Large intestine (tissue), 3 donors: ENCODE results near the gene C5orf58. TPM values are rescaled to one million over a fixed set of nuclear protein-coding genes. Genes with fewer than 3 reads are reported as not detected.

ENCODE experiments used
- DNase-seq, 2 donors: peaks; one replicate each; pipeline versions ENCODE4 v3.0.0 to v3.0.0-alpha.2; 2013
- H3K27ac ChIP-seq: one replicate; pipeline ENCODE4 v1.5.1; 2013; ENCODE audit warnings: low read length
- H3K27me3 ChIP-seq: 2 replicates; pipeline ENCODE4 v1.6.1; 2013; ENCODE audit warnings: low read length; ENCODE audit not compliant: control insufficient read depth, insufficient read depth
- H3K36me3 ChIP-seq: 2 replicates; pipeline ENCODE4 v1.6.1; 2013; ENCODE audit warnings: low read length; ENCODE audit not compliant: control insufficient read depth, insufficient read depth
- H3K4me1 ChIP-seq: one replicate; pipeline ENCODE4 v1.6.1; 2013; ENCODE audit warnings: low read length; ENCODE audit not compliant: control insufficient read depth, insufficient read depth
- H3K4me3 ChIP-seq: one replicate; pipeline ENCODE4 v1.5.1; 2013; ENCODE audit warnings: low read length
- H3K9me3 ChIP-seq: one replicate; pipeline ENCODE4 v1.6.1; 2013; ENCODE audit warnings: mild to moderate bottlenecking, low read depth, low read length, moderate library complexity; ENCODE audit not compliant: control insufficient read depth
- WGBS: methylation state at CpG from one replicate; pipeline ENCODE4 v1.1.5; 2013; ENCODE audit warnings: low lambda C conversion rate; ENCODE audit not compliant: insufficient coverage; 5-methylcytosine and 5-hydroxymethylcytosine counted together
- polyA plus RNA-seq: library from polyadenylated mRNA; unstranded; fragments of 120-200 nt; gene quantifications from one replicate; pipeline ENCODE4 v1.2.1, GENCODE V29; 2013

The C5orf58 gene
- polyA plus RNA-seq, 1 donor = 1.0 TPM

- DNase-seq = no peak
- no peak overlapping the region for H3K27ac ChIP-seq
- no CpG with 5 or more reads among the region's 2 CpGs for WGBS
- H3K4me3 ChIP-seq = no peak overlapping the region
- no peaks in the 10 kb centered on the region for H3K27me3 ChIP-seq
- no peaks in the 10 kb centered on the region for H3K9me3 ChIP-seq
- no peaks in the 10 kb centered on the region for H3K36me3 ChIP-seq
- no peaks in the 10 kb centered on the region for H3K4me1 ChIP-seq
Measured at GRCh38 chr5:170202117-170202516, 30.7 kb upstream of the C5orf58 start.

DNA sequence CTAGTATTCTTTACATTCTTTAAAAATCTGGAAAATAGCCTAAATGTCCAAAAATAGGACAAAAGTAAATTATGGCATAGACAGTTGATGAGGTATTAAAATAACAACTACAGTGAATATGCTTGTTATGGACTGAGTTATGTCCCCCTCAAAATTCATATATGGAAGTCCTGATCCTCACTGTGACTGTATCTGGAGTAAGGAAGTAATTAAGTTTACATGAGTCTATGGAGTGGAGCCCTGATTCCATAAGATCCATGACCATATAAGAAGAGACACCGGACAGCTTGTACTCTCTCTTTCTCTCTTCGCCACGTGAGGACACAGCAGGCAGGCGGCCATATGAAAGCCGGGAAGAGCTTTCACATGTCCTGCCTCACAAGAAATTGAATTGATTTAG is 28.6 kb upstream of the C5orf58 start:
- no peaks in the 10 kb centered on the region for H3K36me3 ChIP-seq
- H3K4me1 ChIP-seq = no peaks in the 10 kb centered on the region
- H3K9me3 ChIP-seq = no peaks in the 10 kb centered on the region
- no peak for DNase-seq
- WGBS = no CpG with 5 or more reads among the region's 5 CpGs
- no peak overlapping the region for H3K4me3 ChIP-seq
- H3K27me3 ChIP-seq = no peaks in the 10 kb centered on the region
- no peak overlapping the region for H3K27ac ChIP-seq

GRCh38 chr5:170206216-170206615 is 26.6 kb upstream of the C5orf58 start:
- Histone ChIP-seq H3K36me3 (no peaks in the 10 kb centered on the region), H3K9me3 (no peaks in the 10 kb centered on the region), H3K27me3 (no peaks in the 10 kb centered on the region), H3K27ac (no peak overlapping the region), H3K4me3 (no peak overlapping the region), H3K4me1 (no peaks in the 10 kb centered on the region)
- no peak for DNase-seq
- WGBS = 53% methylated on average over 2 of the region's 3 CpGs

- Histone ChIP-seq H3K36me3 (no peaks in the 10 kb centered on the region), H3K27ac (no peak overlapping the region), H3K4me3 (no peak overlapping the region), H3K4me1 (no peaks in the 10 kb centered on the region), H3K9me3 (no peaks in the 10 kb centered on the region), H3K27me3 (no peaks in the 10 kb centered on the region)
- 57% methylated on average over 5 of the region's 8 CpGs for WGBS
- no peak for DNase-seq
Measured at GRCh38 chr5:170206958-170207357, 25.8 kb upstream of the C5orf58 start.

DNA sequence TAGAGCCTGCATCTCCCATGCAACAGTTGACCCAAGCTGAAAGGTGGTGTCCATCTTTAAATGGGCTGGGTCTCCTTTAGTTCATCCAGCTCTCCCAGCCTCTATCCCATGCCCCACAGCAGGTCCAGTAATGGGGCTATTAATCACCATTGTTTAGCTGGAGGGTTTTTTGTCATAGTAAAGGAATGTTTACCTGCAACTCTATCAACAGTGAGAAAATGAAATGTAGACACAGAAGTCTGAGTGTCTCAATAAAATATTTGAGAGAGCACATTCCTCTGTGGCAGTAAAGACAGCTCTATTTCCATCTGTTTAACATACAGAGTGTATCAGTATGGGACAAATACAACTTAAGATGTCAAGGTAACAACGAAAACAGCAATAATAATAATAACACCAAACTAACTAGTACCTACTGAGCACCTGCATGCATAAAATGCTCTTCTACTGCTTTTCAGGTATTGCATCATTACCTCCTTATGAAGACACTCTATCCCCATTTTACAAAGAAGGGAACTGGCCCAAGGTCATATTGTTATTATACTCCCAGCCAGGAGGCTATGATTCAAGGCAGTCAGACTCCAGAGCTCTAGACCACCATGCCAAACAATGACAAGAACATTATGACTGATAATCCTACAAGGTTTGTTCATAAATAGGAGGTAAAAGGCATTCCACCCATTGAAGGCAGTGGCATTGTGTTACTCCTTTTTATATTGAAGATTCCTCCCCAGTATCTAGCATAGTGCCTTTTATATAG is 21.0 kb upstream of the C5orf58 start:
- no peak for DNase-seq
- no CpG with 5 or more reads among the region's 1 CpG for WGBS

GRCh38 chr5:170216257-170216864 is 16.4 kb upstream of the C5orf58 start:
- no peaks in the 10 kb centered on the region for H3K4me1 ChIP-seq
- no peak overlapping the region for H3K4me3 ChIP-seq
- no peaks in the 10 kb centered on the region for H3K9me3 ChIP-seq
- no peaks in the 10 kb centered on the region for H3K36me3 ChIP-seq
- H3K27me3 ChIP-seq = peaks cover 2% of the 10 kb centered on the region
- no peak overlapping the region for H3K27ac ChIP-seq
- peak in 1 of 2 donors; percentile 33 for DNase-seq

More for the DNA sequence above, 21.0 kb upstream of the C5orf58 start:
- no peaks in the 10 kb centered on the region for H3K36me3 ChIP-seq
- H3K9me3 ChIP-seq = no peaks in the 10 kb centered on the region
- no peaks in the 10 kb centered on the region for H3K27me3 ChIP-seq
- no peak overlapping the region for H3K4me3 ChIP-seq
- H3K27ac ChIP-seq = no peak overlapping the region
- no peaks in the 10 kb centered on the region for H3K4me1 ChIP-seq

DNA sequence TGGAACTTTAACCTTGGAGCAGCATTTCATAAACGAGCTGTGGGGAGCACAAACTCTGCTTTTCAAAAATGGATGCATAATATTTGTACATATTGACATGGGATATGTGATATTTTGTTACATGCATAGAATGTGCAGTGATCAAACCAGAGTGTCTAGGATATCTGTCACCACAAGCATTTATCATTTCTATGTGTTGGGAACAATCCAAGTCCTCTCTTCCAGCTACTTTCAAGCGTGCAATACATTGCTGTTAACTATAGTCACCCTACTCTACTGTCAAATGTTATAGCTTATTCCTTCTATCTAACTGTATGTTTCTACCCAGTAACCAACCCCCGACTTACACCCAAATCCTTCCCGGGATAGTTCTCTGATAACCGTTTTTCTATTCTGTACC is 15.0 kb upstream of the C5orf58 start:
- H3K4me1 ChIP-seq = no peaks in the 10 kb centered on the region
- DNase-seq = no peak
- no peaks in the 10 kb centered on the region for H3K36me3 ChIP-seq
- no peaks in the 10 kb centered on the region for H3K9me3 ChIP-seq
- no peak overlapping the region for H3K27ac ChIP-seq
- H3K27me3 ChIP-seq = peaks cover 2% of the 10 kb centered on the region
- no peak overlapping the region for H3K4me3 ChIP-seq
- WGBS = 88% methylated on average over 3 of the region's 5 CpGs

- no peak overlapping the region for H3K4me3 ChIP-seq
- H3K36me3 ChIP-seq = no peaks in the 10 kb centered on the region
- no peaks in the 10 kb centered on the region for H3K9me3 ChIP-seq
- peaks cover 2% of the 10 kb centered on the region for H3K27me3 ChIP-seq
- no CpG with 5 or more reads among the region's 1 CpG for WGBS
- H3K27ac ChIP-seq = no peak overlapping the region
- no peak for DNase-seq
- no peaks in the 10 kb centered on the region for H3K4me1 ChIP-seq
Measured at GRCh38 chr5:170218726-170219125, 14.1 kb upstream of the C5orf58 start.

GRCh38 chr5:170219615-170220014 is 13.2 kb upstream of the C5orf58 start:
- H3K27me3 ChIP-seq = peaks cover 2% of the 10 kb centered on the region
- H3K4me3 ChIP-seq = no peak overlapping the region

DNA sequence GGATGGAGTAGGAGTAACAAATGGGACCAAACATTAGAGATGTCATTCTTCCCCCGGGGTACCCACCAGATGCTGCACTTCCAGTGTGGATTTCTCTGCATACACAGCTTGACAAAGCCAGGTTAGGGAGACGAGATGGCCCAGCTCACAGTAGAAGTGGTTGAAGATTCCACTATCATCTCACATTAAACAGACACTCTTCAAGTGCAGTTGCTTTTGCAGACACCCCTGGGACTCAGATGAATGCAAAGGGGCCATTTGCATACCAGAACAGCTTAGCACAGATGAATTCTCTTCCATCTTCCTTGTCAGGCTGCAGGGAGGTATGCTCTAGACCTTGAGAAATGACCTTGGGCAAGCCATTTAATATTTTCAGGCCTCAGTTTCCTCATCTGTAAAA is 12.6 kb upstream of the C5orf58 start:
- Histone ChIP-seq H3K4me3 (no peak overlapping the region), H3K36me3 (no peaks in the 10 kb centered on the region), H3K4me1 (no peaks in the 10 kb centered on the region), H3K27ac (no peak overlapping the region), H3K27me3 (peaks cover 2% of the 10 kb centered on the region), H3K9me3 (no peaks in the 10 kb centered on the region)
- no CpG with 5 or more reads among the region's 2 CpGs for WGBS
- DNase-seq = no peak

More at GRCh38 chr5:170219615-170220014, 13.2 kb upstream of the C5orf58 start:
- Histone ChIP-seq H3K9me3 (no peaks in the 10 kb centered on the region), H3K4me1 (no peaks in the 10 kb centered on the region), H3K27ac (no peak overlapping the region), H3K36me3 (no peaks in the 10 kb centered on the region)
- DNase-seq = no peak
- WGBS = 100% methylated on average over 1 of the region's 2 CpGs

DNA sequence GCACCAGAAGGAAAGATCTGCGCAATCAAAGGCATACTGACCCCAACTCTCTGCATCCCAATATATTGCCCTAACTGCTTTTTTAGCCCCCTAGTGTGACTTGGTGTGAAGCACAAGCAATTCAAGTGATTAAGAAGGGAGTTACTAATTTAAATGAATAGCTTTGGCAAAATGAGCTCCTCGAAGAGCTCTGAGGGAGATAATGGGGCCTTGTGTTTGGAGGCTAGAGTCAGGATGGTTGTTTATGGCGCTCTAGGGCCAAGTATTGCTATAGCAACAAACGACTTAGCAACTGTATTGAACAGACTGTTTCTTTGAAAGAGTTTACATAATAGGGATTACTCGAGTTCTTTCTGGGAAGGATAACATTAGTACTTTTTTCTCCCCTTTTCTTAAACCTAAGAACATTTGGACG is 11.5 kb upstream of the C5orf58 start:
- WGBS = 60% methylated on average over 1 of the region's 6 CpGs
- DNase-seq = peak; percentile 48 to 54

More for the DNA sequence above, 11.5 kb upstream of the C5orf58 start:
- H3K4me1 ChIP-seq = no peaks in the 10 kb centered on the region
- peak overlapping the region; percentile 14 for H3K27ac ChIP-seq
- no peaks in the 10 kb centered on the region for H3K9me3 ChIP-seq
- peaks cover 2% of the 10 kb centered on the region for H3K27me3 ChIP-seq
- H3K4me3 ChIP-seq = no peak overlapping the region
- H3K36me3 ChIP-seq = no peaks in the 10 kb centered on the region
